Cardiac fibroblast (primary cell): ENCODE measurements around the gene RNF187.

Experiments
- DNase-seq, 2 donors: peaks; one replicate each; pipeline versions ENCODE4 v3.0.0 to v3.0.0-alpha.2; 2010; ENCODE audit warnings: low read depth in 2 of 2
- H3K4me3 ChIP-seq, 2 donors: replicated peaks in 1 of 2; 1 replicate in 1 of 2; 2 replicates in 1 of 2; pipeline ENCODE4 v1.5.1; 2011; ENCODE audit warnings: low read depth in 2 of 2, low read length in 2 of 2, mild to moderate bottlenecking in 2 of 2, moderate library complexity in 1 of 2
- TF ChIP-seq, protein P1 (sequence below): IDR thresholded peaks from one replicate; pipeline ENCODE4 v1.5.1; 2011; ENCODE audit warnings: low read depth, mild to moderate bottlenecking, low read length, inconsistent platforms

Gene RNF187

DNA sequence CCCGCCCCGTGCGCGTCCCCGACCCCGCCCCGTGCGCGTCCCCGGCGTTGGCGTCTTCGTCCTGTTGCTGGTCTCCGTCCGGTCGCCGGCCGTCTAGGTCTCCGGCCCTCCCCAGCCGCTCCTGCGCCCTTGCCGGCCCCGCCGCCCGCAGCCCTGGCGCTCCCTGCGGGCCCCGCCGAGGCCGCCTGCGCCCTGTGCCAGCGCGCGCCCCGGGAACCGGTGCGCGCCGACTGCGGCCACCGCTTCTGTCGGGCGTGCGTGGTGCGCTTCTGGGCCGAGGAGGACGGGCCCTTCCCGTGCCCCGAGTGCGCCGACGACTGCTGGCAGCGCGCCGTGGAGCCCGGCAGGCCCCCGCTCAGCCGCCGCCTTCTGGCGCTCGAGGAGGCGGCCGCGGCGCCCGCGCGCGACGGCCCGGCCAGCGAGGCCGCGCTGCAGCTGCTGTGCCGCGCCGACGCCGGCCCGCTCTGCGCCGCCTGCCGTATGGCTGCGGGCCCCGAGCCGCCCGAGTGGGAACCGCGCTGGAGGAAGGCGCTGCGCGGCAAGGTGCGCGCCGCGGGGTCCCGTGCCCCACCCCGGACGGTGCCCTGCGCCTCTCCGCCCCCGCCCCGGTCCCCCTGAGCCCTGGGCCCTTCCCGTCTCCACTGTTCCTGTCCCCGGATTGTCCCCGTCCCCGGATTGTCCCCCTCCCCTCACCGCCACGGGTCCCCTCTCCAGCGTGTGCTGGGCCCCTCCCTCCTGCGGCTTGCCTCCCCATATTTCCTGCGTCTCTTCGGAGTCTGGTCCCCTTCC lies at the start of gene RNF187:
Gene RNF187 (plus strand): TSS at position 47 of the 789 bp plus-strand sequence.
- peak in 1 of 2 donors; percentile 50 for DNase-seq
- TF ChIP-seq, protein P1, sequence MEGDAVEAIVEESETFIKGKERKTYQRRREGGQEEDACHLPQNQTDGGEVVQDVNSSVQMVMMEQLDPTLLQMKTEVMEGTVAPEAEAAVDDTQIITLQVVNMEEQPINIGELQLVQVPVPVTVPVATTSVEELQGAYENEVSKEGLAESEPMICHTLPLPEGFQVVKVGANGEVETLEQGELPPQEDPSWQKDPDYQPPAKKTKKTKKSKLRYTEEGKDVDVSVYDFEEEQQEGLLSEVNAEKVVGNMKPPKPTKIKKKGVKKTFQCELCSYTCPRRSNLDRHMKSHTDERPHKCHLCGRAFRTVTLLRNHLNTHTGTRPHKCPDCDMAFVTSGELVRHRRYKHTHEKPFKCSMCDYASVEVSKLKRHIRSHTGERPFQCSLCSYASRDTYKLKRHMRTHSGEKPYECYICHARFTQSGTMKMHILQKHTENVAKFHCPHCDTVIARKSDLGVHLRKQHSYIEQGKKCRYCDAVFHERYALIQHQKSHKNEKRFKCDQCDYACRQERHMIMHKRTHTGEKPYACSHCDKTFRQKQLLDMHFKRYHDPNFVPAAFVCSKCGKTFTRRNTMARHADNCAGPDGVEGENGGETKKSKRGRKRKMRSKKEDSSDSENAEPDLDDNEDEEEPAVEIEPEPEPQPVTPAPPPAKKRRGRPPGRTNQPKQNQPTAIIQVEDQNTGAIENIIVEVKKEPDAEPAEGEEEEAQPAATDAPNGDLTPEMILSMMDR, result no peak
- peak within 1 kb of the TSS; percentile 84 to 91 for H3K4me3 ChIP-seq

DNA sequence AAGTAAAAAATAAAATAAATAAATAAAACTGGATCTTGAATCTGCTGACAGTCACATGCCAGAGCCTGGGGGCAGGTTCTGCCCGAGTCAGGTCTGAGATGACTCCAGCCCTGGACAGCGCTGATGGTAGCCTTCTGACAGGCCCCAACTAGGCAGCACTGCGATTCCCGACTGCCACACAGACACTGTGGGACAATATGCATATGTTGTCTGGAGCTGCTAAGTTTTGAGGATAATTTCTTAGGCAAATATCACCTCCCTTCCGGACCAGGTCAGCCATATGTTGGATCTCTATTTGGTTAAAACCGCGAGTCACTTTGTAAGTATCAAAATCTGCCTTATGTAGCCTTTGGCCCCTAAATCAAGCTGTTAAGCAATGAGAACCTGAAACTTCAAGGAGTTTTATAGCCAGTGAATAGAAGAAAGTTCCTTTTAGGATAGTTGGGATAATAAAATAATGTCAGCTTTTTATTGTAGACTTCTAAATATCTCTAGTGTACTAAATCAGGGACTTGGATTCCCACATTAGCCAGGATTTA lies 49.7 kb upstream of the RNF187 start:
- no peak overlapping the region for H3K4me3 ChIP-seq
- TF ChIP-seq, protein P1, result no peak
- no peak for DNase-seq

DNA sequence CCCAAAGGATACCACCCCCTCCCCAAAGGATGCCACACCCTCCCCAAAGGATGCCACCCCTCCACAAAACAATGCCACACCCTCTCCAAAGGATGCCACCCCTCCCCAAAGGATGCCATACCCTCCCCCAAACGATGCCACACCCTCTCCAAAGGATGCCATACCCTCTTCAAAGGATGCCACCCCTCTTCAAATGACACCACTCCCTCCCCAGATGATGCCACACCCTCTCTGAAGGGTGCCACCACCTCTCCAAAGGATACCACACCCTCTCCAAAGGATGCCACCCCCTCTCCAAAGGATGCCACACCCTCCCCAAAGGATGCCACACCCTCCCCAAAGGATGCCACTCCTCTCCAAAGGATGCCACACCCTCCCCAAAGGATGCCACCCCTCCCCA lies 48.9 kb upstream of the RNF187 start:
- no peak for DNase-seq
- no peak overlapping the region for H3K4me3 ChIP-seq
- TF ChIP-seq, protein P1, result no peak

DNA sequence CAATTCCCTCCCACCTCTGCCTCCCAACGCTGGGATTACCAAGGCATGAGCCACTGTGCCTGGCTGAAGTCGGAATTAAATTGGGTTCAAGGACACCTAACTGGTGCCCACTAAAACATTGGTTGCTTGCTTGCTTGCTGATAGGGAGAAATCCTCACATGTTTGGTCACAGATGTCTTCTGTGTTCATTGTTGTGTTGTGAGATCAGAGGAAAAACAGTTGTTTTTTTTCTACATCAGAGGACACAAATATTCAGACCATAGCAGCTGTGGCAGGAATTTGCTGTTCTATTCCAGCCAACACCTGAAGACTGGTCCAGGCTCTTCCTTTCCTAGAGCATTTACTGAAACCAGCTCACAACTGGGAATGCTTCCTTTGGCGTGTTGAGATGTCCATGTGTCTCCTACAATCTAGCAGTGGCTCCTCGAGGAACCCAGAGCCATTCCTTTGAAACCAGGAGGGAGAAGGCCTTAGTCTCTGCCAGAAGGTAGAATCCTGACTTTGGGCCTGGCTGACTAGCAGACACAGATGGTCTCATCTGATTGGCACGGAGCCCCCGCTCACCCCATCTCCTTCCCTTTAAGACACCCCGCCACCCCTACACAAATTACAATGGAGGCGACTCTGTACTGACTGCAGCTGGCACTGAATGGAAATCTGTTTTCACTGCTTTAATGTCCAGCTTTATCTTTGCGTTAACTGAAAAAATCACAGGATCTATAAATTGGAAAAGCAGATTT lies 46.3 kb upstream of the RNF187 start:
- no peak overlapping the region for H3K4me3 ChIP-seq
- TF ChIP-seq, protein P1, result no peak
- no peak for DNase-seq

DNA sequence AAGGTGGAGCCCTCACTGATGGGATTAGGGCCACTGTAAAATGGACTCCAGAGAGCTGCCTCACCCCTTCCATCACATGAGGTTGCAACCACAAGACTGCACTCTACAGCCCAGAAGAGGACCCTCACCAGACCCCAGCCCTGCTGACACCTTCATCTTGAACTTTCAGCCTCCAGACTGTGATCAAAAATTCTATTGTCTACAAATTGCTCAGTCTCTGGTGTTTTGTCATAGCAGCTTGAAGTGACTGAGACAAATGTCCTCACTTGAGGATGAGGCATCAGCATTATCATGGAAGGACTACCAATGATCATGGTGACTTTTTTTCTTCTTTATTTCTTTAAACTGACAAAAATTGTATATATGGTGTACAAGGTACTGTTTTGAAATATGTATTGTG lies 43.8 kb upstream of the RNF187 start:
- no peak for DNase-seq
- no peak overlapping the region for H3K4me3 ChIP-seq
- TF ChIP-seq, protein P1, result no peak

DNA sequence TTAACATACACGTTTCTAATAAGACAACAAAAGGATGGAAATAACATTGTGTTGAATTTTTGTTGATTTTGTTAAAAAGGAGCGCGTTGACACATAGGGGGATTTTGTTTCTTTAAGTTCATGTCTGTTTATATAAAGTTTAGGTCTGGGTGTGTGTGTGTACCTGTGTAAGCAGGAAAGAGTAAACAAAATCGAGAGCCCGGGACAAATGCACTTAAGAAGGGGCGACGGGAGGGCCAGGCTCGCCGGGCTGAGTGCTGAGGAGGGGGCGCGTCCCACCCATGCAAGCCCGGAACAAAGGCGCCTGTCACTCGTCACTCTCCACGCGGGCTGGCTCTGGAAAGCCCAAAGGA lies 41.7 kb upstream of the RNF187 start:
- DNase-seq, result no peak
- peak overlapping the region; percentile 24 to 36 for H3K4me3 ChIP-seq
- TF ChIP-seq, protein P1, result no peak
